Renal cortex interstitium (tissue), 11 donors: Measurements from ENCODE around the gene CTNNA2. TPM values are rescaled to one million over a fixed set of nuclear protein-coding genes. Genes with fewer than 3 reads are reported as not detected.

Experiments
- DNase-seq, 11 donors: peaks; one replicate each; pipeline ENCODE4 v3.0.0-alpha.2; 2013; ENCODE audit warnings: low read depth in 9 of 11, low spot score in 4 of 11; ENCODE audit errors: extremely low read depth in 1 of 11
- polyA plus RNA-seq, 3 donors: library from polyadenylated mRNA; unstranded; fragments of 120-200 nt; gene quantifications; one replicate each; pipeline ENCODE4 v1.2.1, GENCODE V29; 2013; ENCODE audit not compliant: insufficient read length in 3 of 3

Gene CTNNA2
- polyA plus RNA-seq, 3 donors: 4.3 to 6.0 (median 4.7) TPM

GRCh38 chr2:80303006-80303908 lies 790.4 kb downstream of the CTNNA2 start:
- DNase-seq: peak in 1 of 11 donors; percentile 42

DNA sequence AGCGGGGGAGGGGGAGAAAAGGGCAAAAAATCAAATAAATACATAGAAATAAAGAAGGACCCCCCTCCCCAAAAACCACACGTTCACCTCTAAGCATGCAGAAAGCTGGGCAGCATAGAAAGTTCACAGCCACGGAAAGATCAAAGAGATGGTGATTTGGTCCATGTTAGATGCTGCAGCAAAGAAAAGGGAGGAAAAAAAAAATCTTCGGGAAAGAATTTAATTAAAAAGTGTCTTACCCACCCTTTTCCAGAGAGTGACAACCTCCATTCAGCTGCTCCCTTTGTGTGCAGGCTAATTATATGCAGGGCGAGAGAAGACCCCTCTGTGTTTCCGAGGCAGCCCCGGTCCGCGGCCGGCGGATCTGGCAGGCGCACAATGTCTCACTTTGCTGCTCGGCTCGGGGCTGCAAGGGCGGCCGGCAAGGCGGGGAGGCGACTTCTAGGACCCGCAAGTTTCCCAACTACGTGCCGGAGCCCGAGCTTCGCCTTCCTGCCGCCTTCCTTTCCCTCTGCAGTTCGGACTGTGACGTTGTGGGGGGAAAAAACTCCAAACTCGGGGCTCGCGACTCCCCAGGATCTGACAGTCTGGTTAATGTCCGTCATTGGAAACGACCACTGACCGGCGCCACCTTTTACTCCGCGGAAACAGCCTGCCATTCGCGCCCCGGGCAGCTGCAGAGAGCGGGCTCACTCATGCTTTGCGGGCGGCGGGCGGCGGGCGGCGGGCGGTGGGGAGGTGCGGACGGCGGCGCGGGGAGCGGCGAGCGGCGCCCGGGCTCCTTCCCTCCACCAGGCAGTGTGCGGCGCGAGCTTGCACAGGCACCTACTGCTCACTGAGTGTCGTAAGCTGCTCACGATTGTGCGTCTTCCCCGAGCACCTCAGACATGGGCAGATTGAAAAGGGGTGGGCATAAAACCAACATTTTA lies 791.3 kb downstream of the CTNNA2 start, which contains the start of gene LRRTM1:
TSS of gene LRRTM1 (minus strand) at position 844 of the 929 bp plus-strand sequence. CDS start 933 bp downstream, outside the sequence.
- no peak for DNase-seq

DNA sequence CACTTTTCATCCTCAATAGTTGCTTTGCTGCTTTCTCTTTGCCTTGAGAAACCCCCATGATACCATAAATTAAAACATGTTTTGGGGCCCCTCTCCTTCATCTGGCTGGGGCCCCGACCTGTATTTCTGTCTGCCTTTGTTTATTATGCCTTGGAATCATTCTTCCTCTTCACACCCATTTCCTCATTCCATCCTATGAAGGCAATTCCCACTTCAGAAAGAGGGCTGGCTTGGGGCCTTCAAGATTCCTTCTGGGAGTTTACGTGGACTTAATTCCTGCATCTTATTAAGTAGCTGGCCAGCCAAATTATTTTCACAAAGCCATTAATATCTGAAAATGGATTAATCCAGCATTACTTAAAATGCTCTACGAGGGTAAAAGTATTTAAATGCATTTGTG lies 798.5 kb downstream of the CTNNA2 start:
- no peak for DNase-seq

DNA sequence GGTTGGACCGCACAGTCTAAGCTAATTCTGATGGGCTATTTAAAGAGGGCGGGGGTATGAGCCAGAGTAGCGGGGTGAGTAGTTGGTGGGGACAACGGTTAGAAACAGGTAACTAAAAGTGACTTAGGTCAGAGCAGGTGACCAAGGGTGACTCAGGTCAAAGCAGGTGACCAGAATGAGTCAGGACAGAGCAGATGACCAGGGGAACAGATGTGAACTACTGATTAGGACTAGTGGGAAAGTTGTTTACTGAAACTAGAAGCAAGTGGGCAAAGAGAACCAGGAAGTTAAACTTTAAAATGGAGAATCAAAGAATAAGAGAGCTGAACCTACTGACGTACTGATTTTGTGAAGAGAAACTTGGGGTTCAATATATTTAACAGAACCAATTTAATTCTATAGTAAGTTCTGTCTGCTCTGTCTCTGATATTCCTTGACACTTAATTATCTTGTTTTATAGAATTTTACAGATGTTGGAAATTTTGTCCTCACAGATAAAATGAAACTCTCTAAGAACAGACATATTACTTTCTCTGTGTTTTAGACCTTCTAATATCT lies 799.5 kb downstream of the CTNNA2 start:
- DNase-seq: no peak

DNA sequence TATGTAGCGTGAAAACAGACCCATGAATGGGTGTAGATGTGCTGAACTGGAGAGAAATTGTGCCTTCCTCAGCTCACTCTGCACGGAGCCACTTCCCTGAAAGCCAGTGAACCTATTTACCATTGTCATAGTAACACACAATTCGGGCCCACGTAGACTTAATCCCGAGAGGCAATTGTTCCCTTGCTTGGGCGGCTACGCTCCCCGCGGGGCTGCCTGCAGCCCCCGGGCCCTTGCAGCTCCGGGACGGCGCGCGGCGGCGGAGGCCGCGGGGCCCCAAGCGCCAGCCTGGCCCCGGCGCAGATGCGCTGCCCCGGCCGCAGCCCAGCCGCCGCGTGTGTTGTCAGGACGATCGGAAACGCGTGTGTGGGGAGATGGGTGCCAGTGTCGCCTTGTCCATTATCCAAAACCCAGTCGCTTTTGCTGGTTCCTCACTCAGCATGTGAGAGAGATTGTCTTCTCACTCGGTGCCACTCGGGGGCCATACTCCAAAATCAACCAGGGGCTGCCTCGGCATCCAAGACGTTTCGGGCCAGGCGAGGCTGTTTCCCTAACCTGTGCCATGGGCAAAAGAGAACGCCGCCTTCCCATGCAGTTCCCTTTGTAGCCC lies 809.6 kb downstream of the CTNNA2 start:
- no peak for DNase-seq

GRCh38 chr2:80322958-80323357 lies 810.1 kb downstream of the CTNNA2 start:
- DNase-seq: no peak

DNA sequence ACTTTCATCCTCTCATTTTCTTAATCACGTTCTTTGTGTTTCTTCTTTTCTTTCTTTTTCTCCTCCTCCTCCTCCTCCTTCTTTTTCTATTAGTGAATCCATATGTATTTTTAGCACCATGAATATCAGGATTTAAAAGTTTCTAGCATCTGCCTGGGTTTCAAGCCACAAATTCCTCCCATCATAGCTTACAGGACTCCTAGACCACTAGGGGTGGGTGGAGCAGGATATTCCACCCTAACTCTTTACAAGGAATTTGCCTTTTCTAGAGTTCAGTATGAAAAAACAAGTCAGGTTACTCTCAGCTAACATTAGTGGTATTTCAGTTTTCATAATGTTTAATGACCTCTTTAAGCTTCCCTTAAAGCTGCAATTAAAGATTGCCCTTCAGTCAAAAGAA lies 810.8 kb downstream of the CTNNA2 start:
- no peak for DNase-seq

- DNase-seq: no peak
Observed at GRCh38 chr2:80324525-80324924, 811.7 kb downstream of the CTNNA2 start.

- DNase-seq: no peak
Observed at GRCh38 chr2:80326214-80326613, 813.4 kb downstream of the CTNNA2 start.

- no peak for DNase-seq
Observed at GRCh38 chr2:80326861-80327260, 814.0 kb downstream of the CTNNA2 start.

- no peak for DNase-seq
Observed at GRCh38 chr2:80328159-80328571, 815.3 kb downstream of the CTNNA2 start.

- no peak for DNase-seq
Observed at GRCh38 chr2:80329491-80329890, 816.6 kb downstream of the CTNNA2 start.

DNA sequence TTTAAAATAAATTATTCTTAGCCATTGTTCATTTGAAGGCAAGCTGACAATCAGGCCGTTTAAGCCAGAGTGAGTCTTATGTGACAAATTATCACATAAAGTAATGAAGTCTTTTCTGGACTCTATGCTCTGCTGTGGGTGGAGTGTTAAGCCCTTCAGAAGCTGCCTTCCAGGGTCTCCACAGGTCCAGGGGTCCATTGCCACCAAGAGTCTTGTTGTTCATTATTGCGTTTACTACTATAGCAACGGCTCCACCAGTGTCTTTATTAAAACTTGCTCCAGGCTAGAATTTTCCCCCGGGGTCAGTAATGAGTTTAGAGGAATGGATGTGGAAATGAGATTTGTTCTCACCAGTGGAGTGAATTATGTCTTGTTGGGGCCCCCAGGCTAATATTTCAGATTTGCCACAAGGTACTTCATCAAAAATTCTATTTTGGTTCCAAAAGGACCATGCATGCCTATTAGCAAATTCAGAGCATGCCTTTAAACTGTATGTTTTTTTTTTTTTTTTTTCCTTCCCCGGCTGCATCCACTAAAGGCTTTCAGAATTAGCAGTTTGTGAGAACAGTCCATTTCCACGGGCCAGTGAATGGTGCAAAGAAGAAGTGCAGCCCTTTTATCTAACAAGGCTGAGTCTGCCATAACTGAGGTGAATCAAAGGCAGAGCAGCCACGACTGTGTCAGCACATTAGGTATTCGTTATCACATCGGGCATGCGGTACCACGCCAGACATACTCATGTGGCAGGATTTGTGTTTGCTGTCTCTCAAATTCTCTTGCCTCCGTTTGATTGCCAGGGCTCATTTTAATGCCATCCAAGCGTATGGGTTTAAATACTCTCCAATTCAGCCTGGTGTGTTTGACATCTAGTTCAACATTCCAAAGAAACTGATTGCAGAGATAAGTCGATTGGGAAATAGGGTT lies 817.9 kb downstream of the CTNNA2 start:
- no peak for DNase-seq

GRCh38 chr2:80333886-80334285 lies 821.0 kb downstream of the CTNNA2 start:
- no peak for DNase-seq

DNA sequence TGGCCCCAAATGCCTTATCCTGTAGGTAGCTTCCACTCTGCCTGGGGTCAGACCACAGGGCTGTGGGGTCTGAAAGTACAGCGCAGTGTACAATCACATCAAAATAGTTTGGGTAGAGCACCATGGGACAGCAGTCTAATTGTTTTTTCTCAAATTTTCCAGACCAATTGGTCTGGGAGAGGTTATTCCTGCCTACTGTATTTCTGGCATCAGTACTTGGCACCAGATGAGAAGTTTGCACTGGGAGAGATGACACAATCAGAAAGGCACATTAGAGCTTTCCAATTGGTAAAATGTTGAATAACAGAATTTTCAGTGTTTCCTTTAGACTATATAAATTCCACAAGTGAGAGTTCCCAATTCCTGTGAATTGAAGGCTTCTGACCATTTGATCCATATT lies 822.6 kb downstream of the CTNNA2 start:
- no peak for DNase-seq

- DNase-seq: no peak
Observed at GRCh38 chr2:80338794-80339193, 825.9 kb downstream of the CTNNA2 start.

DNA sequence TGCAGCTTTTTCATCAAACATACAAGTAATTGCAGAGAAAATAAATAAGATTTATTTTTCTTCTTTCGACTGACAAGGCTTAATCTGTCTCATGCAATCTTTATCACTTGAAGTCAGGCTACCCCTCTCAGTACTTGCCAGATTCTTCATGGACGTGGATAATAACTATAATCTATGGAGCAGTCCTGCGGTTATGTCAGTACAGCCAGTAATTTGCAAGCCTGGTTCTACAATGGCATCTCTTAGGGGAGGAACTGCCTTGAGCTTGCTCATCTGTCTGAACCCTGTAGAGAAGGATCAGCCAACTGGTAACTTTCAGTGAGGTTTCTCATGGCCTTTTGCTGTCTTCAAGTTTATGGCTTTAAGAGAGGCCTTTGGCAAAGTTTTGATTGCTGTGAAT lies 827.2 kb downstream of the CTNNA2 start:
- no peak for DNase-seq

GRCh38 chr2:80348078-80348477 lies 835.2 kb downstream of the CTNNA2 start:
- DNase-seq: no peak
